ENCODE data around the gene LGMN.
A peak's percentile ranks its signal among the peaks of the same experiment; 100 is the strongest.

Gene LGMN

GRCh38 chr14:92675976-92676375 is 72.5 kb downstream of the LGMN start:
- DNase-seq (ENCODE audit: low spot score): no peak

GRCh38 chr14:92675421-92675820 is 73.0 kb downstream of the LGMN start:
- DNase-seq (ENCODE audit: low spot score): no peak

GRCh38 chr14:92673601-92674150 is 74.8 kb downstream of the LGMN start:
- DNase-seq (ENCODE audit: low spot score): no peak

- DNase-seq (ENCODE audit: low spot score): no peak
Measured at GRCh38 chr14:92670643-92671366, 77.6 kb downstream of the LGMN start.

GRCh38 chr14:92670160-92670559 is 78.3 kb downstream of the LGMN start:
- DNase-seq (ENCODE audit: low spot score): no peak

- DNase-seq (ENCODE audit: low spot score): no peak
Measured at GRCh38 chr14:92668276-92668973, 80.0 kb downstream of the LGMN start.

- no peak for DNase-seq (ENCODE audit: low spot score)
Measured at GRCh38 chr14:92666251-92666650, 82.2 kb downstream of the LGMN start.

- no peak for DNase-seq (ENCODE audit: low spot score)
Measured at GRCh38 chr14:92665661-92666110, 82.7 kb downstream of the LGMN start.

GRCh38 chr14:92663049-92663448 is 85.4 kb downstream of the LGMN start:
- DNase-seq (ENCODE audit: low spot score): no peak

- DNase-seq (ENCODE audit: low spot score): no peak
Measured at GRCh38 chr14:92660571-92660970, 87.9 kb downstream of the LGMN start.

- peak; percentile 62 for DNase-seq (ENCODE audit: low spot score)
Measured at GRCh38 chr14:92659765-92660561, 88.5 kb downstream of the LGMN start.

- DNase-seq (ENCODE audit: low spot score): no peak
Measured at GRCh38 chr14:92658684-92659083, 89.7 kb downstream of the LGMN start.

- no peak for DNase-seq (ENCODE audit: low spot score)
Measured at GRCh38 chr14:92658160-92658559, 90.3 kb downstream of the LGMN start.

- DNase-seq (ENCODE audit: low spot score): peak; percentile 28
Measured at GRCh38 chr14:92657457-92658142, 90.8 kb downstream of the LGMN start.

- no peak for DNase-seq (ENCODE audit: low spot score)
Measured at GRCh38 chr14:92656306-92657081, 91.9 kb downstream of the LGMN start.

GRCh38 chr14:92655419-92656201 is 92.8 kb downstream of the LGMN start:
- DNase-seq (ENCODE audit: low spot score): no peak

- DNase-seq (ENCODE audit: low spot score): no peak
Measured at GRCh38 chr14:92654239-92654901, 94.1 kb downstream of the LGMN start.

Measured in globus pallidus (tissue), 1 donor.